ENCODE data around the gene ETV6. TPM values are rescaled to one million over a fixed set of nuclear protein-coding genes. Genes with fewer than 3 reads are reported as not detected.

Gene ETV6
- total RNA-seq, 6 experiments from 2014 or later, result 7.2 to 28.3 (median 11.0) TPM

DNA sequence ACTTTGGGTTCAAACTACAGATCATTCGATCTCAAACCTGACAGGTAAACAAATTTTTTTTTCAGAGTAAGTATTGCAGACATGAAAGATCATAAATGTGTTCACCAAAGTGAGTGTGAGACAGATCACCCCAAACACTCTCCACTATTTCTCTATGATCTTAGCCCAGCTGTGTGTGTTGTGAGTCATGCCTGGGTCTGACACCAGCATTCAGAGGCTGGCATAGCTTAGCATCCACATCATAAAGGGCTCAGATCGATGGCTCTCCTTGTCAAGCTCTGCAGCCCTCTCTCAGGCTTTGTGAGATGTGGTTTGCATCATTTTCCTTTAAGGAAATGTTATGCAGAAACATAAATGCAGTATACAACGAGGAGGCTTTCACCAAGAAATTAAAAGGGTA lies 164.9 kb downstream of the ETV6 start:
- Histone ChIP-seq H3K27ac (no peak overlapping the region), H3K36me3 (no peaks in the 10 kb centered on the region), H3K27me3 (no peaks in the 10 kb centered on the region), H3K9me3 (no peaks in the 10 kb centered on the region), H3K4me3 (no peak overlapping the region), H3K4me1 (peaks cover 0 to 7% (median 0%) of the 10 kb centered on the region in 4 donors)
- intact Hi-C loops (cut with DNase I), result no loop called here
- TF ChIP-seq, protein P1, sequence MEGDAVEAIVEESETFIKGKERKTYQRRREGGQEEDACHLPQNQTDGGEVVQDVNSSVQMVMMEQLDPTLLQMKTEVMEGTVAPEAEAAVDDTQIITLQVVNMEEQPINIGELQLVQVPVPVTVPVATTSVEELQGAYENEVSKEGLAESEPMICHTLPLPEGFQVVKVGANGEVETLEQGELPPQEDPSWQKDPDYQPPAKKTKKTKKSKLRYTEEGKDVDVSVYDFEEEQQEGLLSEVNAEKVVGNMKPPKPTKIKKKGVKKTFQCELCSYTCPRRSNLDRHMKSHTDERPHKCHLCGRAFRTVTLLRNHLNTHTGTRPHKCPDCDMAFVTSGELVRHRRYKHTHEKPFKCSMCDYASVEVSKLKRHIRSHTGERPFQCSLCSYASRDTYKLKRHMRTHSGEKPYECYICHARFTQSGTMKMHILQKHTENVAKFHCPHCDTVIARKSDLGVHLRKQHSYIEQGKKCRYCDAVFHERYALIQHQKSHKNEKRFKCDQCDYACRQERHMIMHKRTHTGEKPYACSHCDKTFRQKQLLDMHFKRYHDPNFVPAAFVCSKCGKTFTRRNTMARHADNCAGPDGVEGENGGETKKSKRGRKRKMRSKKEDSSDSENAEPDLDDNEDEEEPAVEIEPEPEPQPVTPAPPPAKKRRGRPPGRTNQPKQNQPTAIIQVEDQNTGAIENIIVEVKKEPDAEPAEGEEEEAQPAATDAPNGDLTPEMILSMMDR (IDR thresholded peaks at IDR 0.05), result no peak
- TF ChIP-seq POLR2A (IDR thresholded peaks at IDR 0.05), result no peak
- DNase-seq (no peak), ATAC-seq (peak in 1 of 4 donors; percentile 19)
- 37% methylated on average over 3 of the region's 3 CpGs for WGBS (ENCODE audit: insufficient coverage, low coverage, low lambda C conversion rate, missing lambda C conversion rate)

DNA sequence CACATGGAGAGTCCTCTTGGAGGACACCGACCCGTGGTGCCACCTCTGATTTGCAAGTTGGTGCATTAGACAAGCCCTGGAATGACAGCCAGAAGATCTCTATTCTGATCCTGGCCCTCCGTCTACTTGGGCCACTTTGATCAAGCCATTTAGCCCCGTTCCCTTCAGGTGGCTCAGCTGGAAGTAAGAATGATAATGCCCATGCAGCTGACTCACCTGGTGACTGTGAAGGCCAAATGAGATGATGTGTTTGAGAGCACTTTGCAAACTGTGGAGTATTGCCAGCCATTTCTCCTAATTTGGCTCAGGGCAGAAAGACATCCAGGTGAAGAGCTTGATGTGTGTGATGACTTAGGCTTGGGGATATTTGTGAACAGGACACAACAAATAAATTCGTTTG lies 165.9 kb downstream of the ETV6 start:
- no peaks in the 10 kb centered on the region for H3K9me3 ChIP-seq
- H3K4me1 ChIP-seq, result peaks cover 0 to 7% (median 0%) of the 10 kb centered on the region in 4 donors
- no peak overlapping the region for H3K27ac ChIP-seq
- ATAC-seq (no peak), DNase-seq (no peak)
- H3K36me3 ChIP-seq, result no peaks in the 10 kb centered on the region
- TF ChIP-seq, protein P1 (IDR thresholded peaks at IDR 0.05), result no peak
- 90% methylated on average over 2 of the region's 5 CpGs for WGBS (ENCODE audit: insufficient coverage, low coverage, low lambda C conversion rate, missing lambda C conversion rate)
- intact Hi-C loops (cut with DNase I), result no loop called here
- no peak overlapping the region for H3K4me3 ChIP-seq
- no peaks in the 10 kb centered on the region for H3K27me3 ChIP-seq

DNA sequence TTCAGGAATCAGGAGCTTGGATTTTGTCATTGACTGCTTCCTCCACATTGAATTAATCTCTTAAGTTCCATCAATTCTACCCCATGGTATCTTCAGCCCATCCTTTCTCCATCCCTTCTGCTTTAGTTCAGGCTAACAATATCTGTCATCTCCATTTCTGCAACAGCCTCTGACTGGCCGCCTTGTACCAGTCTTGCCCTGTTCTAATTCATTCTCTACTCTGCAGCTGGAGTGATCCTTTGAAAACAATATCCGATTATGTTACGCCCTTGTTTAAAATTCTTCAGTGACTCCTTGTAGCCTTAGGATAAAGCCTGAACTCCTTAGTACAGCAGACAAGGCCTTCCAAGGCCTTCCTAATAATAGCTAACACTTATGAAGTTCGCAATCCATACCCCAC lies 170.2 kb downstream of the ETV6 start:
- Histone ChIP-seq H3K4me3 (no peak overlapping the region), H3K27me3 (no peaks in the 10 kb centered on the region), H3K4me1 (no peaks in the 10 kb centered on the region), H3K9me3 (no peaks in the 10 kb centered on the region), H3K27ac (no peak overlapping the region), H3K36me3 (no peaks in the 10 kb centered on the region)
- TF ChIP-seq, protein P1 (IDR thresholded peaks at IDR 0.05), result no peak
- no peak for TF ChIP-seq POLR2A (IDR thresholded peaks at IDR 0.05)
- 96% methylated on average over 3 of the region's 4 CpGs for WGBS (ENCODE audit: insufficient coverage, low coverage, low lambda C conversion rate, missing lambda C conversion rate)
- DNase-seq (no peak), ATAC-seq (no peak)
- intact Hi-C loops (cut with DNase I), result no loop called here

DNA sequence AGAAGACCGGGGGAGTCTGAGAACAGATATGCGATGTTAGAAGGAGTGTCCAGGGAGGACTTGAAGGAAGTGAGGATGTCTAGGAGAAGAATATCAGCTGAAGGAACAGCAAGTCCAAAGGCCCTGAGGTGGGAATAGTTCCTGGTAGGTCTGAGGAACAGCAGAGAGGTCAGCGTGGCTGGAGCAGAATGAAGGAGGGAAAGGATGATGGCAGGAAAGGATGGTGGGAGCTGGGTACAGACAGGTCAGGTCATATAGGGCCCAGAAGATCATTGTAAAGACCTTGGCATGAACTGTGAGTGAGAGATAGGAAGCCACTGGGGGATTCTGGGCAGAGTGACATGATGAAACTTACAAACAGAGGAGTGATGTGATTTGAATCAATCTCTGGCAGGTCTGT lies 171.0 kb downstream of the ETV6 start:
- TF ChIP-seq, protein P1 (IDR thresholded peaks at IDR 0.05), result no peak
- H3K9me3 ChIP-seq, result no peaks in the 10 kb centered on the region
- 90% methylated on average over 3 of the region's 3 CpGs for WGBS (ENCODE audit: insufficient coverage, low coverage, low lambda C conversion rate, missing lambda C conversion rate)

More for the DNA sequence above, 171.0 kb downstream of the ETV6 start:
- Histone ChIP-seq H3K4me1 (no peaks in the 10 kb centered on the region), H3K36me3 (no peaks in the 10 kb centered on the region), H3K27ac (no peak overlapping the region), H3K4me3 (no peak overlapping the region), H3K27me3 (no peaks in the 10 kb centered on the region)
- intact Hi-C loops (cut with DNase I), result no loop called here
- ATAC-seq, result no peak
- no peak for DNase-seq

Measured in right lobe of liver (tissue), 6 donors.